Tibial nerve (tissue), 4 donors: Measurements from ENCODE around the gene STRIP2. TPM values are rescaled to one million over a fixed set of nuclear protein-coding genes. Genes with fewer than 3 reads are reported as not detected.
A peak's percentile ranks its signal among the peaks of the same experiment; 100 is the strongest.

Source experiments
- DNase-seq, 2 donors: peaks; one replicate each; pipeline ENCODE4 v3.0.0-alpha.2; 2019; ENCODE audit warnings: low spot score in 2 of 2
- H3K27ac ChIP-seq, 4 donors: fragments of 200-600 bp; sonication (generic) in 3 of 4; one replicate each; pipeline ENCODE4 v1.5.1; 2017 to 2019; ENCODE audit warnings: mild to moderate bottlenecking in 1 of 4
- H3K27me3 ChIP-seq, 2 donors: fragments of 200-600 bp; sonication (generic) in 1 of 2; one replicate each; pipeline versions ENCODE4 v1.5.1 to v1.6.0; 2017 to 2019
- H3K36me3 ChIP-seq, 3 donors: fragments of 200-600 bp; sonication (generic); one replicate each; pipeline ENCODE4 v1.5.1; 2018 to 2019
- H3K4me1 ChIP-seq, 4 donors: fragments of 200-600 bp; sonication (generic) in 3 of 4; one replicate each; pipeline ENCODE4 v1.5.1; 2017 to 2019
- H3K4me3 ChIP-seq, 4 donors: fragments of 200-600 bp; sonication (generic) in 3 of 4; one replicate each; pipeline ENCODE4 v1.5.1; 2017 to 2019; ENCODE audit warnings: mild to moderate bottlenecking in 1 of 4, moderate library complexity in 1 of 4
- H3K9me3 ChIP-seq, 4 donors: fragments of 200-600 bp; sonication (generic) in 3 of 4; one replicate each; pipeline ENCODE4 v1.5.1; 2017 to 2019
- EP300 ChIP-seq, 2 donors: sonication (generic); formaldehyde crosslinking; IDR thresholded peaks; one replicate each; pipeline ENCODE4 v1.6.1; 2017; ENCODE audit warnings: antibody characterized with exemption in 2 of 2, mild to moderate bottlenecking in 1 of 2
- POLR2A ChIP-seq, 2 donors: fragments of 450-650 bp; IDR thresholded peaks; one replicate each; pipeline ENCODE4 v1.6.1; 2017; ENCODE audit warnings: antibody characterized with exemption in 2 of 2, mild to moderate bottlenecking in 2 of 2, moderate library complexity in 2 of 2
- WGBS, 2 donors: methylation state at CpG; one replicate each; pipeline ENCODE4 v1.1.5; 2018; 5-methylcytosine and 5-hydroxymethylcytosine counted together
- total RNA-seq, 4 donors: library from RNA; depleted of rRNA; stranded (reverse); fragments of >200 nt; gene quantifications; one replicate each; pipeline ENCODE4 v1.1.0, GENCODE V29; 2016
- TF ChIP-seq, protein P1 (sequence below), 5 experiments: fragments of 200-600 bp in 3 of 5; fragments of 450-650 bp in 2 of 5; sonication (generic) in 3 of 5; IDR thresholded peaks; one replicate each; pipeline ENCODE4 v1.5.1; 2016 to 2019; ENCODE audit warnings: antibody characterized with exemption in 5 of 5, mild to moderate bottlenecking in 3 of 5, moderate library complexity in 2 of 5

Gene STRIP2
- total RNA-seq, 4 donors from 2014 or later: 0.30 to 0.44 (median 0.41) TPM

- Histone ChIP-seq H3K4me1 (peaks cover 0 to 5% (median 0%) of the 10 kb centered on the region in 4 donors), H3K27ac (no peak overlapping the region), H3K9me3 (no peaks in the 10 kb centered on the region), H3K4me3 (no peak overlapping the region), H3K36me3 (peaks cover 0 to 71% (median 0%) of the 10 kb centered on the region in 3 donors), H3K27me3 (no peaks in the 10 kb centered on the region)
- no peak for DNase-seq
- TF ChIP-seq EP300 (IDR thresholded peaks at IDR 0.05) (no peak), POLR2A (IDR thresholded peaks at IDR 0.05) (no peak)
- TF ChIP-seq, protein P1, sequence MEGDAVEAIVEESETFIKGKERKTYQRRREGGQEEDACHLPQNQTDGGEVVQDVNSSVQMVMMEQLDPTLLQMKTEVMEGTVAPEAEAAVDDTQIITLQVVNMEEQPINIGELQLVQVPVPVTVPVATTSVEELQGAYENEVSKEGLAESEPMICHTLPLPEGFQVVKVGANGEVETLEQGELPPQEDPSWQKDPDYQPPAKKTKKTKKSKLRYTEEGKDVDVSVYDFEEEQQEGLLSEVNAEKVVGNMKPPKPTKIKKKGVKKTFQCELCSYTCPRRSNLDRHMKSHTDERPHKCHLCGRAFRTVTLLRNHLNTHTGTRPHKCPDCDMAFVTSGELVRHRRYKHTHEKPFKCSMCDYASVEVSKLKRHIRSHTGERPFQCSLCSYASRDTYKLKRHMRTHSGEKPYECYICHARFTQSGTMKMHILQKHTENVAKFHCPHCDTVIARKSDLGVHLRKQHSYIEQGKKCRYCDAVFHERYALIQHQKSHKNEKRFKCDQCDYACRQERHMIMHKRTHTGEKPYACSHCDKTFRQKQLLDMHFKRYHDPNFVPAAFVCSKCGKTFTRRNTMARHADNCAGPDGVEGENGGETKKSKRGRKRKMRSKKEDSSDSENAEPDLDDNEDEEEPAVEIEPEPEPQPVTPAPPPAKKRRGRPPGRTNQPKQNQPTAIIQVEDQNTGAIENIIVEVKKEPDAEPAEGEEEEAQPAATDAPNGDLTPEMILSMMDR (IDR thresholded peaks at IDR 0.05): no peak
These were observed 7.8 kb upstream of the STRIP2 start for GRCh38 chr7:129426482-129426881.

DNA sequence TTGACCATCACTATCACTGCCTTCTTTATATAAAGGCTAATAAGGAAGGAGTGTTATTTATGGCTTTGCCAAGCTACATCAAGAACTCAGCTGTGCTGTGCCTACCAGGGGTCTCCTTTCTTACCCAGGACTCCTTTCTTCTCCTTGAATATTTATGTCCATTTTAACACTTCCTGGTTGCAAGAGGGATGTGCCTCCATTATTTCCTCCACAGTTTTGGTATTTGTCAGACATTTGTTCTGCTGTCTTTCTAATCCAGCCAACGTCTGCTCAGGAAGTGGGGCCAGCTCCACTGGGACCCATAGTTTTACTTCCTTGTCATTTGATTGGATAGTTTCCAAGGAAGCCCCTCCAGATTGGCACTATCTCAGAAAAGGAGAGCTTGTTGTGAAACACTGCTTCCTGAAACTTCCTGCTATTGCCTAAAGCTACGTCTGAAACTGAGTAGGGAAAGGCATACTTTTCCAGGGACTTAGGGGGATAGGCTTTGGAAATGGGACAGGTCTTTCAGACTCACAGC is 6.6 kb upstream of the STRIP2 start:
- H3K27me3 ChIP-seq: no peaks in the 10 kb centered on the region
- WGBS, 2 donors: 35 to 37% methylated on average over 2 of the region's 2 CpGs
- no peaks in the 10 kb centered on the region for H3K9me3 ChIP-seq
- no peak for DNase-seq
- no peak overlapping the region for H3K27ac ChIP-seq
- H3K4me1 ChIP-seq: no peaks in the 10 kb centered on the region
- TF ChIP-seq, protein P1 (IDR thresholded peaks at IDR 0.05): no peak
- TF ChIP-seq POLR2A (IDR thresholded peaks at IDR 0.05) (no peak), EP300 (IDR thresholded peaks at IDR 0.05) (no peak)
- H3K4me3 ChIP-seq: no peak overlapping the region
- H3K36me3 ChIP-seq: peaks cover 0 to 70% (median 0%) of the 10 kb centered on the region in 3 donors

- no peaks in the 10 kb centered on the region for H3K9me3 ChIP-seq
- WGBS, 2 donors: 67 to 74% methylated on average over 8 of the region's 8 CpGs
These were observed 2.2 kb upstream of the STRIP2 start for GRCh38 chr7:129431911-129432643.

GRCh38 chr7:129434675-129435318 is 565 bp downstream of the STRIP2 start:
- DNase-seq: no peak
- peaks cover 0 to 17% (median 8%) of the 10 kb centered on the region in 4 donors for H3K4me1 ChIP-seq
- no peaks in the 10 kb centered on the region for H3K36me3 ChIP-seq
- 1 to 2% methylated on average over 32 to 39 of the region's 44 CpGs for WGBS, 2 donors
- peaks cover 0 to 18% of the 10 kb centered on the region in 2 donors for H3K27me3 ChIP-seq
- H3K27ac ChIP-seq: peak overlapping the region in 2 of 4 donors; percentile 13 to 31
- peak overlapping the region; percentile 56 to 77 (median 66) for H3K4me3 ChIP-seq
- TF ChIP-seq POLR2A (IDR thresholded peaks at IDR 0.05) (no peak), EP300 (IDR thresholded peaks at IDR 0.05) (no peak)
- TF ChIP-seq, protein P1 (IDR thresholded peaks at IDR 0.05): no peak
- no peaks in the 10 kb centered on the region for H3K9me3 ChIP-seq

More at GRCh38 chr7:129431911-129432643, 2.2 kb upstream of the STRIP2 start:
- Histone ChIP-seq H3K4me3 (no peak overlapping the region), H3K27me3 (peaks cover 0 to 18% of the 10 kb centered on the region in 2 donors), H3K27ac (no peak overlapping the region), H3K36me3 (peaks cover 0 to 25% (median 0%) of the 10 kb centered on the region in 3 donors), H3K4me1 (peaks cover 0 to 17% (median 8%) of the 10 kb centered on the region in 4 donors)
- no peak for DNase-seq
- TF ChIP-seq EP300 (IDR thresholded peaks at IDR 0.05) (no peak), POLR2A (IDR thresholded peaks at IDR 0.05) (no peak)
- TF ChIP-seq, protein P1 (IDR thresholded peaks at IDR 0.05): no peak

GRCh38 chr7:129435414-129435829 is 1.2 kb downstream of the STRIP2 start:
- TF ChIP-seq EP300 (IDR thresholded peaks at IDR 0.05) (no peak), POLR2A (IDR thresholded peaks at IDR 0.05) (no peak)
- TF ChIP-seq, protein P1 (IDR thresholded peaks at IDR 0.05): no peak
- Histone ChIP-seq H3K36me3 (no peaks in the 10 kb centered on the region), H3K4me3 (peak overlapping the region in 1 of 4 donors; percentile 70), H3K27me3 (peaks cover 0 to 18% of the 10 kb centered on the region in 2 donors), H3K9me3 (no peaks in the 10 kb centered on the region), H3K4me1 (peaks cover 0 to 17% (median 8%) of the 10 kb centered on the region in 4 donors), H3K27ac (no peak overlapping the region)
- DNase-seq: no peak
- 89 to 94% methylated on average over 2 of the region's 2 CpGs for WGBS, 2 donors
